ENCODE results near the gene HNRNPUL2. TPM values are rescaled to one million over a fixed set of nuclear protein-coding genes. Genes with fewer than 3 reads are reported as not detected.
"Not testable (repeated sequence)": the region's sequence is repeated elsewhere in the genome, so short reads cannot be mapped to it uniquely, and the experiment has no call there.

The HNRNPUL2 gene
- total and polyA plus RNA-seq, 10 of the 15 experiments (the other 5 are each of a cell fraction or from before 2014, with no cell fraction given) = 1.6 to 72.2 (median 14.9) TPM

GRCh38 chr11:62760867-62761227 is 33.6 kb upstream of the HNRNPUL2 start:
- H3K4me3 ChIP-seq = peak overlapping the region; percentile 70
- H3K36me3 ChIP-seq (ENCODE audit: control insufficient read depth in 2 of 2, insufficient read depth in 2 of 2, low read length in 1 of 2); DNase-seq (ENCODE audit: low read depth, low spot score); H3K27ac ChIP-seq (ENCODE audit: control insufficient read depth, insufficient read depth); H3K27me3 ChIP-seq (replicated peaks in 1 of 2; ENCODE audit: control insufficient read depth in 2 of 2, insufficient read depth in 2 of 2, low read length in 1 of 2); H3K4me1 ChIP-seq (ENCODE audit: control insufficient read depth, insufficient read depth, low read length); H3K9ac ChIP-seq (ENCODE audit: control insufficient read depth, insufficient read depth, low read length); in situ Hi-C loops (cut with MboI); H3K9me3 ChIP-seq (replicated peaks; ENCODE audit: control insufficient read depth, insufficient read depth, low read length); H4K20me1 ChIP-seq (ENCODE audit: control insufficient read depth, insufficient read depth); intact Hi-C loops (cut with micrococcal nuclease; ENCODE audit: unreplicated experiment); FAIRE-seq; BruUV-seq (replicated peaks); ATAC-seq: not testable (repeated sequence)
- ChIA-PET SMC1A (ENCODE audit: uncharacterized antibody, unreplicated experiment) (interaction anchor here (0.9 to 2.3 kb wide), 3 partner anchors 9 to 97 kb away, joined by 3 to 22 read pairs (median 4); partner anchors contain the start of gene TAF6L), POLR2A (interaction anchor here (0.6 to 2.7 kb wide), 16 partner anchors 9 to 95 kb away, joined by 3 to 20 read pairs (median 4); partner anchors contain the start of genes HNRNPUL2, LBHD1, TAF6L and TMEM179B), CTCF (interaction anchor here (1.0 to 3.3 kb wide), 6 partner anchors 8 to 169 kb away, joined by 3 to 28 read pairs (median 4); partner anchors contain the start of genes TAF6L, TMEM179B and TUT1), RAD21 (ENCODE audit: unreplicated experiment) (interaction anchor here (0.6 to 3.0 kb wide), 11 partner anchors 9 to 187 kb away, joined by 3 to 10 read pairs (median 3); partner anchors contain the start of genes C11orf98, CSKMT, EEF1G and HNRNPUL2)
- 0 out of 2 replicates have a peak, but pooled peaks have one; percentile 1 for TF ChIP-seq NKRF (conservative IDR thresholded peaks at IDR 0.05)
- H3K4me2 ChIP-seq (ENCODE audit: control insufficient read depth, insufficient read depth) = peak overlapping the region; percentile 42; the same call in 1 of the 2 replicates
- 37% methylated on average over 9 of the region's 9 CpGs for WGBS (ENCODE audit: insufficient coverage, insufficient replicate concordance, low lambda C conversion rate, missing lambda C conversion rate)
- H3K79me2 ChIP-seq (ENCODE audit: control insufficient read depth, insufficient read depth, low read length) = peaks cover 15% of the 10 kb centered on the region
- peak overlapping the region; percentile 55 for H2AFZ ChIP-seq (ENCODE audit: control insufficient read depth, low read depth, low read length)

Measured in GM12878 (cell line).